DMS79 (cell line): Measurements from ENCODE around the gene ENPP1.
"Not testable (repeated sequence)": the region's sequence is repeated elsewhere in the genome, so short reads cannot be mapped to it uniquely, and the experiment has no call there.

Source experiments
- DNase-seq: peaks from one replicate; lab custom pipeline; 2025; lab: John Stamatoyannopoulos, UW

ENPP1 gene

DNA sequence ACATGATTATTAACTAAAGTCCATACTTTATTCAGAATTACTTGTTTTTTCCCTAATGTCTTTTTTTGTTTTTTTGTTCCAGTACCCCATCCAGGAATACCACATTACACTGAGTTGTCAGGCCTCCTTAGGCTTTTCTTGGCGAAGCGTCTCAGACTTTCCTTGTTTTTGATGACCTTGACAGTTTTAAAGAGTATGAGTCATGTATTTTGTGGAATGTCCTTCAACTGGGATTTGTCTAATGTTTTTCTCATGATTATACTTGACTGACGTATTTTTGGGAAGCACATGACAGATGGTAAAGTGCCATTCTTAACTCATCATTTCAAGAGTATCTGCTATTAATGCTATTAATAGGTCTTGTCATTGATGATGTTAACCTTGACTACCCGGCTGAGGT, 23.6 kb downstream of the ENPP1 start:
- DNase-seq: no peak

DNA sequence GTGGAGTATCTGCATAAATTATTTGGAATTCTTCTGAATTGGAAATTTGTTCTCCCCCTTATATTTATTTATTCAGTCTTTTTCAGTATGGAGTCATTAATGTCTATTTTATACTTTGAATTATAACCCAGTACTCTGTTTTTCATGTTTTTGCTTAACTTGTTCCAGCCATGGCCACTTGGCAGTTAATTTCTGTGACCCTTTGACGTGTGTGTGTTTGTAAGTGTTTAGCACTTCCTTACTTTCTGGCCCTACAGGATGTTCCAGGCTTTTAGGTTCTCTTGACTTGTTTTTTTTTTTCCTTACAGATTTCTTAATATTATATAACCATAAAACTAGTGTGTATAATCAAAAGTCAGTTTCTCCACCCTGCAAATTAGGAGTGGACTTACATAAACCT, 24.1 kb downstream of the ENPP1 start:
- no peak for DNase-seq

DNA sequence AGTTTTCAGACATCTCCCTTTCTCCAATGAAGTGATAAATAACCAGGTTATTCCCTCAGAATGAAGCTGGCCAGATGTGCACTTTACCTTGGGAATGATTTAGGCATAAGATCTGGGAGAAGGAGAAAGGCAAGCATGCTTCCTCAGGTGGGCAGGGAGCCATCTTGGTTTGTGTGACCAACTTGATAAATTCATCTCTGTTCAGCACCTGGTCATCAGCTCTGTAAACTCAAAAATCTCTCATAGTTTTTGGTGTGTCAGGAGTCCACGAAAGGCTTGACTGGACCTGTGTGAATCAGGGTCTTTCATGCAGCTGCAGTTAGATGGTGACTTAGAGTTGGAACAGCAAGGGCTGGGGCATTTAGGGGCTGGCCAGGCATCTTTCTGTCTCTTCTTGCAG, 24.5 kb downstream of the ENPP1 start:
- no peak for DNase-seq

GRCh38 chr6:131838051-131838450, 30.2 kb downstream of the ENPP1 start:
- no peak for DNase-seq

- no peak for DNase-seq
These were observed 31.6 kb downstream of the ENPP1 start for GRCh38 chr6:131839388-131839787.

DNA sequence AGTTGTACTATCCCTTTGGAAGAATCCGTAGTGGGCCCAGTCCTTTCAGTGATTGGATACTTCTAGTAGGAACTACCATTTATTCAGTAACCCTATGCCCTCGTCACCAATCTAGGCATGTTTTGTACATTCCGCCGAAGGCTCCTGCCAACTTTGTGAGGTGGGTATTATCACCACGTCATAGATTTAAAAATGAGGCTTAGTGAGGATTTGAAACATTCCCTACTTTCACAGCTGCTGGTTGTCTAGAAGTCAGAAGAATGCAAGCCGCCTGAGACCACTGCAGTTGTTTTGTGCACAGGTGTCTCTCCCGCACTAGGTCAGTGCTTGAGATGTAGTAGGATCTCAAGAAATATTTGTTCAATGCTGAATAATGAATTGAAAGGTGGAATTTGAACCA, 32.6 kb downstream of the ENPP1 start:
- DNase-seq: no peak

DNA sequence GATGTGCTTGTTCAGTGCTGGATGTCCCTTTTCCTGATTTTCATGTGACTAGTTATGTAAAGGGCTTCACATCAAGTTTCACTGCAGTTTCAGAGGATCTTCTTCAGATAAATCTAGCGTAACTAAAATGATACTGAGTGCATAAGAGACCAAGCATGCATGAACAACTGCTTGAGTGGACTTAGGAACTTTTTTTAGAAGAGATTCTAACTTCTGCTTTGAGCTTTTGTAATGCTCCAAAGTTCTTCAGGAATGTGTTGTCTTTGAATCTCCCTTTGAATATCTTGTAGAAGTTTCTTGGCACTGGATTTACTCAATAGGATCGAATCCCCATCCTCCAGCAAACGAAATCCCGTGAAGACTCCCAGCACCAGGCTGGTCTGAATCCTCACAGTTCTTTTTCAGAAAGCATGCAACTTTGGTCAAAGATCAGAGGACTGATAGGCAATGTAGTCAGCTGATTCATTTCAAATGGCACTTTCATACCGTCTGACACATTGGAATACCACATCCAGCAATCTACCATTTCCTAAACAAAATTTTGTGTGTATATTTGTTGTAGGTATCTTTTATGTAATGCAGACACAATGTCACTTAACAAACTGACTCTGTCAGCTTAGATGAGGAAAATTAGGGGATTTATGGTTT, 33.2 kb downstream of the ENPP1 start:
- no peak for DNase-seq

DNA sequence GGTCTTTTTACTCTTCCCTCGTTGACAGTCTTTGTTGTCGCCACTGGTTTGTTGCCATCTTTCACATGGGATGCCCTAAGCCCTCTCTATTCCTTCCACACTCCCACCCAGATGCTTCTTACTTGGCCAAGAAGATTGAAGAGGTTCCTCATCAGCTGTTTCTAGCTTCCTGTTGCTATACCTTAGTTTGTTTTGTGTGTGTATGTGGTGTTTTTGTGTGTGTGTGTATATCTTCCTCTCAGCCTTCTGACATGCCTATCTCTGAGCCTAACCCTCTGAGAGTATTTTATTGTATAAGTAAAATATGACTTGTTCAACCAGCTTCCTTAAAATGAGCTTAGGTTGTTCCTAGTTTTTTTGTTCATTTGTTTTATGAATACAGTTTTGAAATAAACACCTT, 35.9 kb downstream of the ENPP1 start:
- no peak for DNase-seq

- DNase-seq: no peak
These were observed 36.5 kb downstream of the ENPP1 start for GRCh38 chr6:131844243-131844841.

DNA sequence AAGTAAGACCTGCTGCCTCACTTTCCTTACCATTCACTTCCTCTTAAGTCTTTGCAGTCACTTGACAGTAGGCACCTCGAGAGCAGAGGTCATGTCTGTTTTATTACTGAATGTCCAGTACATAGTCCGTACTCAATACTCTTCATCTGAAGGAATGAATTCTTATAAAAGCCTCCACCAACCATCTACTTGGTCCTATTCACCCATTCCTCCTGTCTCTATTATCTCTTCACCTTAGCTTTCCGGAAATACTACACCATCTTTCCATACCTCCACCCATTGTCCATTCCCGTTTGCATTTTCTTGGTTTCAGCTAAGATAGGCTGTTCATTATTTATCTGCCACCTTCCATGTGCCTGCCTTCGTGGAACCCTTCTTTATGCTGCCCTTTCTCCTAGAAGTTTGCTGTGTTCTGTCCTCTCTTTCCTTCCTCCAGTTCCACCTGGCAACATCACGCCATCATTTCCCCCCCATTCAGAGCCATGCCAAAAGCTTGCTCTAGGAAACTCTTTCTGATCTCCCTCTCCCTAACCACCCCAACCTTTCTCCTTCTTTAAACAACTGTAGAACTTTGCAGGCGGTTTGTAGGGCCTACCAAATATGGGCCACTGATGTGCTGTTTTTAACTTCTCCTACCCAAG, 38.3 kb downstream of the ENPP1 start:
- no peak for DNase-seq

DNA sequence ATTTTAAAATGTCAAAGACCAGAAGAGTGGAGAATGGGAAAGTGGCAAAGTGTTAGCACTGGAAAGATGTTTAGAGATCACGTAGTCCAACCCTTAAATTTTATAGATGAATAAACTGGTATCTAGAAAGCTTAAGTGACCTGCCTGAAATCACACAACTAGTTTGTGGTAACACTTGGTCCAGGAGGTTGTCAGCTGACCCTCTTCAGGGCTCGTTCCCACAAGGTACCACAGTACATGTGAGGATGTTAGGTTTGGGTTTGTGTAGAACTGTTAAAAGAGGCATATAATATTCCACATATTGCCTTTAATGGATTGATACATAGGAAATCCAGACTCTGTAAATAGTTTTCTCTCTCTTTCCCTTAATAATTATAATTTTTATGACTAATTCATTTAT, 39.1 kb downstream of the ENPP1 start:
- DNase-seq: no peak

DNA sequence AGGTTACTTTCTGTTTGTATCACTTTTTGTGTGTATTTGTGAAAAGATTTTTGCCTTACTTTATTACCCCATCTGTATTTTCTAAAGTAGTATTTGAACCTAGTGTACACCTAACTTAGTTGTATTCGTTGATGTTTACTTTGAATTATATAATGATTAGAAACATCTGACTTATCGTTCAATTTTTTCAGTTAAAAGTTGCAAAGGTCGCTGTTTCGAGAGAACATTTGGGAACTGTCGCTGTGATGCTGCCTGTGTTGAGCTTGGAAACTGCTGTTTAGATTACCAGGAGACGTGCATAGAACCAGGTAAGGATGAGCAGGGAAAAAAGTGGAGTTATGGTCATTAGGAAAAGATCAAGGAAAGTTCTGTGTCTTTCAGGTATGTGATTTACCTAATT, 42.0 kb downstream of the ENPP1 start:
- DNase-seq: no peak

DNA sequence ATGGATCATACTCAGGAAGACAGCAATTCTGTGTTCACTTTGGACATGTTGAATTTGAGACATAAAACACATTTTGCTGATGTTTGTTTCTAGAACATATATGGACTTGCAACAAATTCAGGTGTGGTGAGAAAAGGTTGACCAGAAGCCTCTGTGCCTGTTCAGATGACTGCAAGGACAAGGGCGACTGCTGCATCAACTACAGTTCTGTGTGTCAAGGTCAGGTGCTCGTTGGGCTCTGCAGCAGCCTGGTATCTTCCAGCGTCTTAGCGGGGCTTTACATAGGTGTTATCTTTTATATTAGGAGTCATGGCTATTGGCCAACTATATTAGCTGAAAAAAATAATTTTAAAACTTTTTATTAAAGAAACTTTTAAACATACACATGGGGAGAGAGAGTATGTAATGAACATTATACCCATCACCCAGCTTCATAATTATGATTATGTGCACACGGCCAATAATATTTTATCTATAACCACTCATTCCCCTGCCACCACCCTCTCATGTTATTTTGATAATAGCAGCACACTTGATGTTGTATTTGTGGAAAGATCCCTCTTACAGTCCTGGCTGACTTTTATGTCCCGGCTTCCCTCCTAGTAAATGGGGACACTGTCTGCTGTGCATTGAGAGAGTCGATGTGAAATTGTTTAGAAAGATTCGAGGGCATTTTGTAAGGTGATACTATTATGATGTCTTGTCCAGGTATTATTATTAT, 43.4 kb downstream of the ENPP1 start:
- no peak for DNase-seq

DNA sequence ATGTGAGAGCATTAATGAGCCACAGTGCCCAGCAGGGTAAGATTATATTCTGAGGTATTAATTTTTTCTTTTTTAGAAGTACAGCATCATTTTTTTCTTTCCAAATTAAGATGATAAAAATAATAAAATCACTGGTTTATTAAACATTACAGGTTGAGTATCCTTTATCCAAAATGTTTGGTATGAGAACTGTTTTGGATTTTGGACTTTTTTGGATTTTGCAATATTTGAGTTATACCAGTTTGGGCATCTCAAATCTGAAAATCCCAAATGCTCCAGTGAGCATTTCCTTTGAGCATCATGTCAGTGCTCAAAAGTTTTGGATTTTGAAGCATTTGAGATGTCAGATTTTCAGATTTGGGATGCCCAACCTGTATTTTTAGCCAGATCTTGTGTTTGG, 44.4 kb downstream of the ENPP1 start:
- no peak for DNase-seq

GRCh38 chr6:131854803-131855202, 47.0 kb downstream of the ENPP1 start:
- DNase-seq: no peak

DNA sequence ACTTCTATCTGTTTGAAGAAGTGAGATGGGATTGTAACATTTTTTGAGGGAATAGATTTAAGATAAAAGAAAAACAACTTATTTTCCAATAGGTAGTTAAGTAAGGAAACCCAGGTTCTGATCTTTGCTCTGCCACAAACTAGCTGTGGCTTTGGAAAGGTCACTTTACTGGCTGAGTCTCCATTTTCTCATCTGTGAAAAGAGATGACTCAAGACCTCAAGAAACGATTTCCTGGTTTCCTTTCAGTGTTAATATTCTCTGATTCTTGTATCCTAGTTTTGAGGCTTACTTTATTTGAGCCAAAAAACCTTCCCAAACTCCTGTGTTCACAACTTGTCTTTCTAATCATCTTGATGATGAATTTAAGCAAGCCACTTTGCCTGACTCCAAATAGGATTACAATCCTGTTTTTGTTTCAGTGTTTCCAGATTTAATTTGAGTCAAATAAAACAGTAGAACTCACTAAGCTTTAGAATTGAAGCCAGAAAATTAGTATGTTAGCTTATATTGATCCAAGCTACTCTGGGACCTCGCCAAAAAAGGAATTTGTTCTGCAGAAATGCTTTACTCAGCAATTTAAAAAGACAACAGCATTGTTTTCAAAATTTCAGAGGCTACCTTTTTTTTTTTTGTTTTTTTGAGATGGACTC, 51.1 kb downstream of the ENPP1 start:
- DNase-seq: no peak

- DNase-seq: not testable (repeated sequence)
These were observed 51.8 kb downstream of the ENPP1 start for GRCh38 chr6:131859658-131860057.

DNA sequence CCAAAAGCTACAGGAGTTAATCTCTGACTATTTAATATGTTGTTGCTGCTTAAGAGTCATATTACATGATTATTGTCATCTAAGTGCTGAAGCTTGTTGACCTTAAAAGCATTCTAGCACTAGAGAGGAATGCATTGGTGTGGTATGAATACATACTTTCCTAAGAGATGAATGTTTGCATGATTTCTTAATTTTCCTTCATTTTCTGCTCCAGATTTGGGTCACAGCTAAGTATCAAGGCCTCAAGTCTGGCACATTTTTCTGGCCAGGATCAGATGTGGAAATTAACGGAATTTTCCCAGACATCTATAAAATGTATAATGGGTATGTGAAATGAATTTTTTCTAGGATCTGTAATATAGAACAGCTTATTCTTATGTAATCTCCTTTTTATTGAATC, 53.6 kb downstream of the ENPP1 start:
- DNase-seq: no peak

- DNase-seq: no peak
These were observed 54.7 kb downstream of the ENPP1 start for GRCh38 chr6:131862476-131862875.

GRCh38 chr6:131867744-131868143, 59.9 kb downstream of the ENPP1 start:
- DNase-seq: no peak

- no peak for DNase-seq
These were observed 61.0 kb downstream of the ENPP1 start for GRCh38 chr6:131868836-131869235.

DNA sequence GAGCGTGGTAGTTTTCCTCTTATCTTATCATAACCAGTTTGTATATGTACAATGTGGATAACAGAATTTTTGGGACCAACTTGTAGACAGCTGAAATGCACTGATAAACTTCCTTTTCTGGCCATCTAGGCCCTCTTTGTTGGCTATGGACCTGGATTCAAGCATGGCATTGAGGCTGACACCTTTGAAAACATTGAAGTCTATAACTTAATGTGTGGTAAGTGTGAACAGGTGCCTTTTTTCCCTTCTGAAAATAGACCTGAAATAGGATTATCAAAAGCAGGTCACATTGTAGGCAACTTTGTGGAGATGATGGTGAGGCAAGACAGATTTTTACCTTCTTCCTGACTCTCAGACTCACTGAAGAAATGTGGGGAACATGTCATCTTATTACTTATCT, 67.8 kb downstream of the ENPP1 start:
- DNase-seq: no peak

GRCh38 chr6:131876545-131876944, 68.7 kb downstream of the ENPP1 start:
- no peak for DNase-seq
